HK-2 (cell line): ENCODE results near the gene PRDM5.
A peak's percentile ranks its signal among the peaks of the same experiment; 100 is the strongest.

Experiments used
- DNase-seq: peaks from one replicate; pipeline ENCODE4 v3.0.0-alpha.2; 2018; ENCODE audit not compliant: unreplicated experiment

Gene PRDM5

GRCh38 chr4:120704538-120704937, 218.0 kb downstream of the PRDM5 start:
- DNase-seq = no peak

- no peak for DNase-seq
Observed at GRCh38 chr4:120703908-120704307, 218.6 kb downstream of the PRDM5 start.

GRCh38 chr4:120699354-120699753, 223.2 kb downstream of the PRDM5 start:
- DNase-seq = no peak

GRCh38 chr4:120694973-120695372, 227.6 kb downstream of the PRDM5 start:
- DNase-seq = peak; percentile 25

- DNase-seq = no peak
Observed at GRCh38 chr4:120693816-120694215, 228.7 kb downstream of the PRDM5 start.

- peak; percentile 33 for DNase-seq
Observed at GRCh38 chr4:120692964-120693363, 229.6 kb downstream of the PRDM5 start.

- DNase-seq = no peak
Observed at GRCh38 chr4:120691536-120691935, 231.0 kb downstream of the PRDM5 start.

- no peak for DNase-seq
Observed at GRCh38 chr4:120691106-120691505, 231.4 kb downstream of the PRDM5 start.

- no peak for DNase-seq
Observed at GRCh38 chr4:120688791-120689190, 233.7 kb downstream of the PRDM5 start.

- no peak for DNase-seq
Observed at GRCh38 chr4:120685756-120686278, 236.7 kb downstream of the PRDM5 start.

GRCh38 chr4:120683897-120684540, 238.5 kb downstream of the PRDM5 start:
- no peak for DNase-seq

GRCh38 chr4:120682981-120683380, 239.5 kb downstream of the PRDM5 start:
- no peak for DNase-seq

- DNase-seq = no peak
Observed at GRCh38 chr4:120680647-120681228, 241.8 kb downstream of the PRDM5 start.

GRCh38 chr4:120673696-120674095, 248.8 kb downstream of the PRDM5 start:
- DNase-seq = no peak

- no peak for DNase-seq
Observed at GRCh38 chr4:120672558-120673147, 249.9 kb downstream of the PRDM5 start.

- DNase-seq = no peak
Observed at GRCh38 chr4:120672076-120672475, 250.4 kb downstream of the PRDM5 start.

GRCh38 chr4:120671538-120671937, 251.0 kb downstream of the PRDM5 start:
- DNase-seq = no peak

GRCh38 chr4:120667102-120667501, 255.4 kb downstream of the PRDM5 start:
- no peak for DNase-seq

- no peak for DNase-seq
Observed at GRCh38 chr4:120664851-120665250, 257.7 kb downstream of the PRDM5 start.

- DNase-seq = no peak
Observed at GRCh38 chr4:120659616-120660170, 262.8 kb downstream of the PRDM5 start.

- no peak for DNase-seq
Observed at GRCh38 chr4:120658772-120659171, 263.8 kb downstream of the PRDM5 start.

- DNase-seq = no peak
Observed at GRCh38 chr4:120653804-120654573, 268.5 kb downstream of the PRDM5 start.
